GM21447 (cell line): Measurements from ENCODE around the gene ZDHHC9.

Experiments
- ATAC-seq: cut with Tn5 transposase; IDR thresholded peaks from one replicate; pipeline ENCODE4 v1.9.1; 2021; ENCODE audit not compliant: unreplicated experiment

ZDHHC9 gene

DNA sequence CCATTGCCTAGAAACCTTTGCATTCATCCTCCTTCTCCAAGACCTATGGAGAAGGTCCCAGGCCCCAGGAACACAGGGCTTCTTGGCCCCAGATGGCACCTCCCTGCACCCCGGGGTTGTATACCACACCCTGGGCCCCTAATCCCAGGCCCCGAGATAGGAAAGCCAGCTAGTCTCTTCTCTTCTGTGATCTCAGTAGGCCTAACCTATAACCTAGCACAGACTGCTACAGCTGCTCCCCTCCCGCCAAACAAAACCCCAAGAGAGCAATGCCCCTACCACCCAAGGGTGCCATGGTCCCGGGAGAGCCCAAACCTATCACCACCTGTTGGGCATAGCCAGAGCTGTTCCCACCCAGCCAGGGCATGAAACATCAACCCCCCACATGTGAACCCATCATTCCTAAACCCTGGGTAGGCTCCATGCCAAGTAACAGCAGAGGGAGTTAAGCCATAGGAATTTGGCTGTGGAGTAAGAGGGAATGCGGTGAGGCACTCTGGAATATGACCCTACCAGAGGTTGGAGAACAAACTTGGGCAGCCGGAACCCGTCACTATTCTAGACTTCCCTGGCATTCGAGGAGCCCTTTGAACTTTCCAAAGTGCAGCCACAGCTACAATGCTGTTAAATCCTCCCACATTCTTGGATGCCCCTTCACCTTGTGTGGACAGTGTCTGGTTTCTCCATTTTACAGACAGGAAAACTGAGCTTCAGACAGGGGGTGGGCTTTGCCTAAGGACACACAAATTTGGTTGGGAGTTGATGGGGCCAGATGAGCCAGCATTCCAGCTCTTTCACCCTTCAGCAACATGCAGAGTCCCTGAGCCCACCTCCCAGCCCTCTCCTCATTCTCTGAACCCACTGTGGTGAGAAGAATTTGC lies 74.9 kb downstream of the ZDHHC9 start:
- ATAC-seq = no peak

- no peak for ATAC-seq
Measured at GRCh38 chrX:129768186-129768585, 75.5 kb downstream of the ZDHHC9 start.

GRCh38 chrX:129763666-129764065 lies 80.0 kb downstream of the ZDHHC9 start:
- ATAC-seq = no peak

DNA sequence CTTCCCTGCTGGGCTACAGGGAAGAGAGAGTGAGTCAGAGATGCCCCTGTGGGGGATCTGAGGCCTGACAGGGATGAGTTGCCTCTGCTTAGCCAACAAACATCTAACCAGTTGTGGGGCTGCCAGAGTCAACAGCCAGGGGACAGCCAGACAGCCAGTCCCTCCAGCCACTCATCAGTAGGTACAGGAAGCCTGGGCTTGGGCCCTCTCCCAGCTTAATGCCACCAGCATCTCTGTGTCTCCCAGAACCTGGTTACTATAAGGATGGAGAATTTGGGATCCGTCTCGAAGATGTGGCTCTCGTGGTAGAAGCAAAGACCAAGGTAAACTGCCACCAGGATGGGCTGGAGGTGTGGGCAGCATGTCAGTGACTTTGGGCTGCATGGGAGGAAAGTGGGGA lies 81.2 kb downstream of the ZDHHC9 start:
- no peak for ATAC-seq

GRCh38 chrX:129761596-129761995 lies 82.1 kb downstream of the ZDHHC9 start:
- ATAC-seq = no peak

- no peak for ATAC-seq
Measured at GRCh38 chrX:129760981-129761380, 82.7 kb downstream of the ZDHHC9 start.

DNA sequence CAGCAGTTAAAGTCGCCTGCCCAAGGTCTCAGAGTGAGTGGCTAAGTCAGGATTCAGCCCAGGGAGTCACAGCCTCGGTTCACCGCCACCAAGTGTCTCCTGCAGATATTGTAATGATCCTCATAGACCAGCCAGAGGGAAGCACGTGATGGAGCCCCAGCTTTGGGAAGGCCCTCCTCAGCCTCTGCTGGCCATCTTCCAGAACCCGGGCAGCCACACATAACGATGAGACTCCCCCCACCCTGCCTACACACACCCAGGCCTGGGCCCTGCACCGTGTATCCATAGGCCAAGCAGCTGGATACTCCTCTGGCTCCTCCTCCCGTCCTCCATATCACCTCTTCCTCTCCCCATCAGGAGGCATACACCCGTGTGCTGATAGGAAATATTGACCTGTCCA lies 83.5 kb downstream of the ZDHHC9 start:
- ATAC-seq = no peak

- ATAC-seq = peak; percentile 43
Measured at GRCh38 chrX:129759576-129760061, 84.1 kb downstream of the ZDHHC9 start.

GRCh38 chrX:129755779-129756650 lies 87.7 kb downstream of the ZDHHC9 start:
- no peak for ATAC-seq

- ATAC-seq = no peak
Measured at GRCh38 chrX:129754056-129755024, 89.3 kb downstream of the ZDHHC9 start.
